Measurements from ENCODE around the gene PSMB4. TPM values are rescaled to one million over a fixed set of nuclear protein-coding genes. Genes with fewer than 3 reads are reported as not detected.

PSMB4 gene
- total and polyA plus RNA-seq, 2 donors (not counting 1 experiment from before 2014, with no cell fraction given), result 201 to 334 TPM

DNA sequence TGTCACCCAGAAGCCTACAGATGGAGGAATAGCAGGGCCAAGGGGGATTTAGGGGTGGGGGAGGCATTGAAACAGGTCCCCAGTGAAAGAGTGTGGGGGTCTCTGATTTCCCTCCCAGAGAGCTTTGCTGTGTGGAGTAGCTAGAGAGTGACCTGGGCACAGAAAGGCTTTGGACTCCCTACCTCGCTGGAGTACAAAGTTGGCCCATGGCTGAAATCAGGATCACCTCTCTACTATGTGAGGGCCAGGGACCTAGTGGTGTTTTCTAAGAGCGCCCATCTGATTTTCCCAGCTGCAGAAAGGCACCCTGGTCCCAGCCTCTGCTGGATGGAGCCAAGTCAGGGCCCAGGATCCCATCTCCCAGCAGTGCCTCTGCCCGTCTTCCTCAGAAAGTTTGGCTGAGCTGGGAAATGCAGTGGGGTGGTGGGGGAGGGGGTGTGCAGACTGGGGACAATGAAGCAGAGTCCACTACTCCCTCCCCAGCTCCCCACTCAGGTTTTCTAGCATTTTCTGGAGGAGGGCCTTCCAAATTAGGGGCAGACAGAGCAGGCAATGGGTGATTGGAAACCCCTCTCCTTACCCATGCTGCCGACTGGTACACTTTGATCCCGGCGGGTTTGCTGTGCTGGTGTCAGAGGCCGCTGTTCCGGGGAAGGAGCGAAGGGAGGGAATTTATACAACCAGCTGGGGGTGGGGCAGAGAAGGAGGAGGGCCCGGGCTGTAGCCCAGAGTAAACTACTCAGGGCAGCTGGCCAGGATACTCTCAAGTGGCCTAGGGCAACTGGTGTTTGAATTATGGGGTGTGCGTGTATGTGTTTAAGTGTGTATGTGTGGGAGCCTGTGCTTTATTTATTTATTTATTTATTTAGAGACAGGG is 27.1 kb upstream of the PSMB4 start, which contains the start of gene SELENBP1:
SELENBP1 (minus strand) TSS at position 648 of the 877 bp plus-strand sequence; CDS start at position 584, 64 bp downstream.
- Histone ChIP-seq H3K9me3 (ENCODE audit: control extremely low read depth in 1 of 3, control insufficient read depth in 2 of 3, insufficient read depth in 1 of 3, low read length in 2 of 3) (no peaks in the 10 kb centered on the region), H3K9ac (ENCODE audit: low read length) (no peak within 1 kb of the TSS), H2AFZ (ENCODE audit: insufficient read depth, low read depth, low read length, poor library complexity, severe bottlenecking) (no peak within 1 kb of the TSS), H3K4me3 (ENCODE audit: control extremely low read depth in 1 of 5, extremely low read depth in 1 of 5, insufficient read depth in 1 of 5, low read depth in 2 of 5, low read length in 4 of 5) (no peak within 1 kb of the TSS), H3K4me2 (replicated peaks; ENCODE audit: low read depth, low read length, poor library complexity, severe bottlenecking) (no peak within 1 kb of the TSS), H3K27me3 (replicated peaks in 1 of 4; ENCODE audit: control extremely low read depth in 1 of 4, control insufficient read depth in 3 of 4, insufficient read depth in 4 of 4, low read length in 3 of 4) (no peaks in the 10 kb centered on the region), H3K36me3 (replicated peaks in 1 of 2; ENCODE audit: control extremely low read depth in 1 of 2, control insufficient read depth in 1 of 2, extremely low read depth in 1 of 2, insufficient read depth in 2 of 2, low read length in 1 of 2) (no peaks in the 10 kb centered on the region), H3K4me1 (ENCODE audit: control insufficient read depth in 2 of 2, insufficient read depth in 2 of 2, low read length in 2 of 2) (peaks cover 0 to 4% of the 10 kb centered on the region in 2 donors), H3K79me2 (ENCODE audit: control insufficient read depth, insufficient read depth, low read length) (no peaks in the 10 kb centered on the region), H4K20me1 (ENCODE audit: control insufficient read depth, insufficient read depth, low read length, poor library complexity, severe bottlenecking) (no peaks in the 10 kb centered on the region), H3K27ac (ENCODE audit: low read length in 2 of 2) (no peak within 1 kb of the TSS)
- H3K27ac Mint-ChIP-seq, result no peak within 1 kb of the TSS
- ATAC-seq (ENCODE audit: low read depth) (no peak), DNase-seq (no peak)
- ChIA-PET CTCF (interaction anchor here (1.2 kb wide), 1 partner anchor 32 kb away, joined by 3 read pairs; no protein-coding TSS in a partner anchor), POLR2A (interaction anchor here (0.6 kb wide), 2 partner anchors 23 to 47 kb away, joined by 3 read pairs; no protein-coding TSS in a partner anchor)
- no peaks in the 10 kb centered on the region for H3K27me3 Mint-ChIP-seq
- H3K4me3 Mint-ChIP-seq, result no peak within 1 kb of the TSS
- no peaks in the 10 kb centered on the region for H3K9me3 Mint-ChIP-seq (ENCODE audit: insufficient read depth)
- no peak for TF ChIP-seq EZH2 (IDR thresholded peaks at IDR 0.05; ENCODE audit: borderline replicate concordance, insufficient read depth, low read depth, low read length, poor library complexity, severe bottlenecking)
- TF ChIP-seq, protein P1, sequence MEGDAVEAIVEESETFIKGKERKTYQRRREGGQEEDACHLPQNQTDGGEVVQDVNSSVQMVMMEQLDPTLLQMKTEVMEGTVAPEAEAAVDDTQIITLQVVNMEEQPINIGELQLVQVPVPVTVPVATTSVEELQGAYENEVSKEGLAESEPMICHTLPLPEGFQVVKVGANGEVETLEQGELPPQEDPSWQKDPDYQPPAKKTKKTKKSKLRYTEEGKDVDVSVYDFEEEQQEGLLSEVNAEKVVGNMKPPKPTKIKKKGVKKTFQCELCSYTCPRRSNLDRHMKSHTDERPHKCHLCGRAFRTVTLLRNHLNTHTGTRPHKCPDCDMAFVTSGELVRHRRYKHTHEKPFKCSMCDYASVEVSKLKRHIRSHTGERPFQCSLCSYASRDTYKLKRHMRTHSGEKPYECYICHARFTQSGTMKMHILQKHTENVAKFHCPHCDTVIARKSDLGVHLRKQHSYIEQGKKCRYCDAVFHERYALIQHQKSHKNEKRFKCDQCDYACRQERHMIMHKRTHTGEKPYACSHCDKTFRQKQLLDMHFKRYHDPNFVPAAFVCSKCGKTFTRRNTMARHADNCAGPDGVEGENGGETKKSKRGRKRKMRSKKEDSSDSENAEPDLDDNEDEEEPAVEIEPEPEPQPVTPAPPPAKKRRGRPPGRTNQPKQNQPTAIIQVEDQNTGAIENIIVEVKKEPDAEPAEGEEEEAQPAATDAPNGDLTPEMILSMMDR (IDR thresholded peaks at IDR 0.05), result no peak
- 95% methylated on average over 5 of the region's 11 CpGs for WGBS (ENCODE audit: insufficient coverage)
- no peaks in the 10 kb centered on the region for H3K4me1 Mint-ChIP-seq
- intact Hi-C loops (cut with micrococcal nuclease), result no loop called here

DNA sequence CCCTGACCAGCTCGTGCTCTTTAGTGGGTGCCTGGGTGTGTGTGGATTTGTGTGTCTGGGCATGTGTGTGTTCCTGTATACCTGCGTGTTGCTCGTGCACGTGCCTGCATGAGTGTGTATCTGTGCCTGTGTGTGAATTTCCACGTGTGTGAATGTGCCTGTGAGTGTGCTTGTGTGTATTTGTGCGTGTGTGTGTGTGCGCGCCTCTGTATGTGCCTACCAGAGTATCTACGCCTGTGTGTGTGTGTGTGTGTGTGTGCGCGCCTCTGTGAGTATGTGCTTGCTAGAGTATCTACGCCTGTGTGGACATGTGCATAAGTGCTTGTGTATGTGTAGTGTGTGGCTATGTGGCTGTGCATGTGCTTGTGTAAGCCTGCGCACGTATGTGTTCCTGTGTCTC is 26.2 kb upstream of the PSMB4 start:
- Mint-ChIP-seq H3K4me1 (no peaks in the 10 kb centered on the region), H3K4me3 (no peak overlapping the region), H3K27me3 (peaks cover 3% of the 10 kb centered on the region), H3K27ac (no peak overlapping the region), H3K9me3 (ENCODE audit: insufficient read depth) (no peaks in the 10 kb centered on the region)
- intact Hi-C loops (cut with micrococcal nuclease), result no loop called here
- TF ChIP-seq, protein P1 (IDR thresholded peaks at IDR 0.05), result no peak
- no peak for TF ChIP-seq EZH2 (IDR thresholded peaks at IDR 0.05; ENCODE audit: borderline replicate concordance, insufficient read depth, low read depth, low read length, poor library complexity, severe bottlenecking)
- H3K27me3 ChIP-seq (replicated peaks in 1 of 4; ENCODE audit: control extremely low read depth in 1 of 4, control insufficient read depth in 3 of 4, insufficient read depth in 4 of 4, low read length in 3 of 4), result no peaks in the 10 kb centered on the region
- H4K20me1 ChIP-seq (ENCODE audit: control insufficient read depth, insufficient read depth, low read length, poor library complexity, severe bottlenecking), result no peaks in the 10 kb centered on the region
- H3K4me3 ChIP-seq (ENCODE audit: control extremely low read depth in 1 of 5, extremely low read depth in 1 of 5, insufficient read depth in 1 of 5, low read depth in 2 of 5, low read length in 4 of 5), result no peak overlapping the region
- H3K4me2 ChIP-seq (replicated peaks; ENCODE audit: low read depth, low read length, poor library complexity, severe bottlenecking), result no peak overlapping the region
- H3K79me2 ChIP-seq (ENCODE audit: control insufficient read depth, insufficient read depth, low read length), result no peaks in the 10 kb centered on the region
- peaks cover 0 to 4% of the 10 kb centered on the region in 2 donors for H3K4me1 ChIP-seq (ENCODE audit: control insufficient read depth in 2 of 2, insufficient read depth in 2 of 2, low read length in 2 of 2)
- WGBS (ENCODE audit: insufficient coverage), result 98% methylated on average over 14 of the region's 14 CpGs
- H3K9ac ChIP-seq (ENCODE audit: low read length), result no peak overlapping the region
- POLR2A ChIA-PET, result no interaction called here
- no peak for DNase-seq
- H3K36me3 ChIP-seq (replicated peaks in 1 of 2; ENCODE audit: control extremely low read depth in 1 of 2, control insufficient read depth in 1 of 2, extremely low read depth in 1 of 2, insufficient read depth in 2 of 2, low read length in 1 of 2), result no peaks in the 10 kb centered on the region
- no peak overlapping the region for H3K27ac ChIP-seq (ENCODE audit: low read length in 2 of 2)
- H3K9me3 ChIP-seq (ENCODE audit: control extremely low read depth in 1 of 3, control insufficient read depth in 2 of 3, insufficient read depth in 1 of 3, low read length in 2 of 3), result no peaks in the 10 kb centered on the region
- no peak for ATAC-seq (ENCODE audit: low read depth)
- CTCF ChIA-PET, result no interaction called here
- no peak overlapping the region for H2AFZ ChIP-seq (ENCODE audit: insufficient read depth, low read depth, low read length, poor library complexity, severe bottlenecking)

Data from B cell (primary cell).